ENCODE results near the gene RENBP.
A peak's percentile ranks its signal among the peaks of the same experiment; 100 is the strongest.

The RENBP gene

DNA sequence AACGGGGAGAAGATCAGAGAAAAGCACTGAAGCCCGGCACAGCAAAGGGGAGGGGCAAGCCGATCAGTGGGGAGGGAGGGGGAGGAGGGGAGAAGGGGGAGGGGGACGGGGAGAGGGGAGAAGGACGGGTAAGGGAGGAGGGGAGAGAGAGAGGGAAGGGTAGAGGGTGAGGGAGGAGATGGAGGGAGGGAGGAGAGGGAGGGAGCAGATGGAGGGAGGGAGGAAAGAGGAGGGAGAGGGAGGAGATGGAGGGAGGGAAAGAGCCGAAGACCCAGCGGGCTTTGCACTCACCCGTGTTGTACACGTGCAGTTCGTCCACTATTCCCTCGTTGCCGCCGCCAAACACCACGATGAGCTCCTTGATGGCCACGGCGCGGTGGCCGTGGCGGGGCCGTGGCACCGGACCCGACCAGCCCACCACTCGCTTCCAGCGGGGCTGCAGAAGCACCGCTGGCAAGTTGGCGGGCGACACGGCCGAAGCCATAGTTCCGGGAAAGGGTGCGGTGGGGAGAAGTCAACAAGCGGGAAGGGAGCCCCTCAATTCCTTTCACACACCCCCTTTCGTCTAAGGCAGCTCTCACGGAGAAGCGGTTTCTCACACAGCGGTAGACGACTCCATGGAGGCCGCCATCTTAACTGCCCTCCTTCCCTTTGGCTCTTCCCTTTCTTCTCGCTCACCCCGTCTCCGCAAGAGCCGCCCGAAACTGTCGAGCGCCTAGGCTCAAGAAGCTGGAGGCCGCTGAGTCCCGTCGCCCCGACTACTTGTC lies 26.1 kb upstream of the RENBP start:
- DNase-seq = peak; percentile 81

- DNase-seq = no peak
Observed at GRCh38 chrX:153969904-153970356, 25.5 kb upstream of the RENBP start.

GRCh38 chrX:153969125-153969903 lies 24.9 kb upstream of the RENBP start:
- DNase-seq = no peak

DNA sequence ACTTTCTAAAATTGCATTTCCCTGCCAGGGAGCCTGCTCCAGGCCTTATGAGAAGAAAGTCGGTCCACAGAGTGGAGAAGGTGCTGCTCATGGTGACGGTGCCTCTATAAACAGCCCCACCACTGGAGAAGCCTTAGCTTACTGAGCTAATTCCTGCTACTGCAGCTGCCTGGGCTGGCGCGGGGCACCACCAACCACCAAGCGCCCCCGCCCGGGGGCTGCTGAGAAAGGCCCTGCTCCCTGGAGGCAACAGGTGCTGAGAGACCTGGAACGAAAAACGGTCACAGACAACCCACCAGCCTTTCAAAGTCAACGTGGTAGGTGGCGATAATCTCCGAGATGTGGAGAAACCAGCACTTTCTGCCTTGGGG lies 24.3 kb upstream of the RENBP start:
- no peak for DNase-seq

- no peak for DNase-seq
Observed at GRCh38 chrX:153968255-153968654, 23.8 kb upstream of the RENBP start.

GRCh38 chrX:153967536-153968224 lies 23.2 kb upstream of the RENBP start:
- no peak for DNase-seq

- DNase-seq = no peak
Observed at GRCh38 chrX:153966841-153967535, 22.5 kb upstream of the RENBP start.

- DNase-seq = no peak
Observed at GRCh38 chrX:153966283-153966688, 21.8 kb upstream of the RENBP start.

GRCh38 chrX:153965406-153965805 lies 21.0 kb upstream of the RENBP start:
- DNase-seq = no peak

DNA sequence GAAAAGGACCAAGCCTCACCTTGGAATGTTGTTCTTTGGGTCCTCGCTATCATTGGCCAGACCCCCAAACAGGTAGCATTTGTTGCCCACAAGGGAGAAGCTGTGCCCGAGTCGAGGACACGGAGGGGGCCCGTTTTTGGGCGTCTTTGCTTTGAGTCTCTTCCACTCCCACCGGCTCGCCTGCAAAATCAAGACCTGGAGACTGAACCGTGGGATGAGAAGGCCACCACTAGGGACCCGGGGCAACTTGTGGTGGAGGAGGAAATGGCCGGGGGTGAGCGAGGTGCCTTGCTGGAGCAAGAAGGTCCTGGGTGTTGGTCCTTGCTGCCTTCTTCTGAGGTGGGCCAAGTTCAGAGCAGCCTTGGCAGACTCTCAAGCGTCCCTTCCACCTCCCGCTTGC lies 19.7 kb upstream of the RENBP start:
- DNase-seq = no peak

DNA sequence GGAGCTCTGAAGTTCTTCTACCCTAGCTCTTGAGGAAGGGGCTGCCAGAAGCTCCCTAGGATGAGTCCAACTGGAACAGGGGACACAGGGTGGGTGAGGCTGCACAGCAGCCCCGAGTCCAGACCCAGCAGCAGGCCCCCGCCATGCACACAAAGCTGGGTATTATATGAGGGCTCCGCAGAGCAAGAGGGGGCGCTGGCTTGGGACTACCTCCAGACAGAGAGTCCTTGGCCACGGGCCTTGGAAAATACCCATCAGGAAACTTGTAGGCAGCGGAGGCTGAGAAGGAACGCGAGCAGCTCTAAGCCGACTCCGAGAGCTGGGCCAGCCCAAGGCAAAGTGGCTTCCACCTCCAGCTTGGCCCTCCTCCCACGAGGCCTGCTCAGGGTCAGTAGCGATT lies 19.1 kb upstream of the RENBP start:
- no peak for DNase-seq

- no peak for DNase-seq
Observed at GRCh38 chrX:153961292-153961691, 16.8 kb upstream of the RENBP start.

DNA sequence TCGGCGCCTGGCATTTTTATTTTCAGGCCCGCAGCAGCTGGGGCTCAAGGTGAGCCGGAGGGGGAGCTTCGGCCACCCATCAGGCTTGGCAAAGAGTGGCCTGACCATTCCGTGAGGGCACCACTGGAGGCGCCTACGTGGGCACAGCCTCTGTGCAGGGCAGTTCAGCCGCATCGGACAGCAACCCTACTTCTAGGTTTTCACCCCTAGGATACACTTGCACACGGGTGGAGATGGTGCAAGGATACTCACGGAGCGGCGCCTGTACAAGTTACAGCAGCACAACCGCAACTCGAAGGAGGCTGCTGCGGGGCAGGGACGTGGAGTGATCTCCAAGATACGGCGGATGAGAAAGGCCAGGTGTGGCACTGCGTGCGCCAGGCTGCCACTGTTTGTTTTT lies 16.3 kb upstream of the RENBP start:
- DNase-seq = no peak

GRCh38 chrX:153960077-153960476 lies 15.6 kb upstream of the RENBP start:
- DNase-seq = no peak

DNA sequence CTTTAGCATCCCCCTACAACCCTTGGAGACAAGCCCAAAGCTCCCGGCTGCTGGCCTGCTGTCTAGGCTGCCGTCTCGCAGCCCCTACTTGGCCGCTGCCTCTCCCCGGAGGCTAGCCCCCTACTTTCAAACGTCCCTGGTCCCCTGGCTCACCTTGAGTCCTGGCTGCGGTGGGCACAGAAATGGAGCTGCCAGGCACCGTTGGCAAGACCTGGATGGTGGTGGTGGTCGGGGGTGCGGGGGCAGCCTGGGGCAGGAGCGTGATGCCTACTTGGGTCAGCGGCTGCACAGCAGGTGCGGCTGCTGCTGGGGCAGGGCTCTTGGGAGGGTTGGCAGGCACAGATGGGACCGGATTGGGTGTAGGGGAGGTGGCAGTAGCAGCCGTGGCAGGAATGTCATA lies 15.2 kb upstream of the RENBP start:
- DNase-seq = no peak

- no peak for DNase-seq
Observed at GRCh38 chrX:153958605-153959004, 14.2 kb upstream of the RENBP start.

GRCh38 chrX:153957224-153957623 lies 12.8 kb upstream of the RENBP start:
- DNase-seq = no peak

DNA sequence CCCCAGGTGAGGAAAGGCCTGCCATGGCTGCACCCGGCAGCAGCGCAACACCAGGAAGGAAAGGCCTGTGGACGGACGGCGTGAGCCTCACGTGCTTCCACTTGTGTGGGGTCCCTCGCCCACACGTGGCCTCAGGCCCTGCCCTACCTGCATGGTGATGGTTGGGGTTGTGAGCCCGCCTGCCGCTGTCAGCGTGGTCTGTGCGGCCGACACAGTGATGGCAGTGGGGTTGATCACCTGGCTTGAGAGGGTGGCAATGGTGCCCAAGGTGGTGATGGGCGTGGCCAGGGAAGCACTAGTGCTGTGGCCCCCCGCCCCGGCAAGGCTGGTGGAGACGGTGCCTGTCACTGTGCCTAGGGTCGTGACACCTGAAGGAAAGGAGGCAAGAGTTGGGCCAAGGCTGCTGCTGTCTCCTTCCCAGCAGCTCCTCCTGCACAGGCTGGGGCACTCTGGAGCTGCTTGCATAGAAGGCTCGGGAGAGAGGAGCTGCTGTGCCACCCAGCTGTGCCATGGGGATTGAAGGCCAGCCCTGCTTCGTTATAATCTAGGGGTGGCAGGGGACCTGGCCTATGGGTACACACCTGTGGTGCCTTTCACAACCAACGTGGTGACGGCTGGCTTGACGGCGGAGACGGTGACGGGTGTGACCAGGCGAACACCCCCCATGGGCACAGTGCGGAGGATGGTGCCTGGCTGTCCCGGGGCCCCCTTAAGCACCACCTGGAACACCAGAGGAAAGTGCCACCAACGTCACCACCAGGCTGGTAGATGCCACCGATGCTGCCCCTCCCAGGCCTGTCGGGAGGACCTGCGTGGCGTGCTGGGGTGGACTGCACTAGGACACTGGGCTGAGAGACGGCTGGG lies 11.8 kb upstream of the RENBP start:
- no peak for DNase-seq

DNA sequence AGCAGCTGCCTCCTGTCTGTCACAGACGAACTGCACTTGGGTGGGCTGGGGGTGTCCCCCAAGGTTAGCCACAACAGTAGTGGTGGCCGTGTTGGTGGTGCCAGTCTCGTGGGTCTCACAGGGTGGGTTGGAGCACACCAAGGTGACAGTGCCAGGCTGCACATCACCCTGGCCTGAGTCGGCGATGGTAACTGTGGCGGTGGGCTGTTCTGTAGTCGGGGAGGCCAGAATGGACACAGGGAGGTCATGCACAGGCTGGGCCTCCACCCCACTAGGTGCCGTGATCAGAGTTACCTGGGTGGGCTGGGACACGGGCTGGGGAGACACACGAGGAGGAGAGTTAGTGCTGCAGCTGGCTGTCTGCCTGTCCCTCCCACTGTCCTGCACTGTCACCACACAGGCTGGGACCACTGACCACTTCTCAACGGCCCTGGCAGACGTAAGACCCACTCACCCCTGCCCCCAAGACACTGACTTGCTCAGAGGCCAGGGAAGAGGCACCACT lies 10.8 kb upstream of the RENBP start:
- DNase-seq = no peak

- DNase-seq = no peak
Observed at GRCh38 chrX:153954558-153955227, 10.2 kb upstream of the RENBP start.

DNA sequence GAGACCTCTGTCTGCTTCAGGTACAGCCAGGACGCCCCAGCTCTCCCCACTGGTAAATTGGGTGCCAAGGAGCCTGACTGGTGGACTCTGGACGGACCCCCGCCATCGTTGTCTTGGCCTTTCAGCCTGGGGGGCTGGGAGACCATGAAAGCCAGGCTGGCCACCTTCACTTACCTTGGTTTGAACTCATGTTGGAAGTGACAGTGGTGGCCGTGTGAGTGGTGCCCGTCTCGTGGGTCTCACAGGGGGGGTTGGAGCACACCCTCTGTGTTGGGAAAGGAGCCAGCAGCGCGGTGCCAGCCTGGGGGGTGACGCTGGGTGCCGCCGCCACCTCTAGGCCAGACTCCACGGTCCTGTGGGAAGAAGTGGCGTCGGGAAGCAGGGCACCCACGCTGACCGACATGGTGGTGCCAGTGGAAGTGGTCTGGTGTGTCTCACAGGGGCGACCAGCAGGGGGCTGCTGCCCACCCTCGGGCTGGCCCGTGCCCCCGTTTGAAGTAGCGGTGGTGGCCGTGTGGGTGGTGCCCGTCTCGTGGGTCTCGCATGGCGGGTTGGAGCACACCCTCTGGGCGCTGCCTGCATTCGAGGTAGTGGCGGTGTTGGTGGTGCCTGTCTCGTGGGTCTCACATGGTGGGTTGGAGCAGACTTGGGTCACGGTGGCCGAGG lies 9.6 kb upstream of the RENBP start:
- DNase-seq = no peak

Data from fibroblast of skin of right biceps (primary cell).